HG02870 (cell line): Measurements from ENCODE around the gene C1orf56.

Source experiments
- ATAC-seq: cut with Tn5 transposase; IDR thresholded peaks from one replicate; pipeline ENCODE4 v1.9.1; 2021; ENCODE audit warnings: mild to moderate bottlenecking, moderate library complexity; ENCODE audit not compliant: unreplicated experiment

Gene C1orf56

GRCh38 chr1:151047591-151047924, at the start of gene C1orf56:
Gene C1orf56, plus strand, starts transcription at chr1:151047751. Its CDS starts 97 bp downstream, at chr1:151047848.
- ATAC-seq: no peak

GRCh38 chr1:150997949-150998348, 49.6 kb upstream of the C1orf56 start:
- ATAC-seq: no peak

GRCh38 chr1:150999051-150999674, 48.4 kb upstream of the C1orf56 start:
- no peak for ATAC-seq

- ATAC-seq: no peak
These were observed 47.6 kb upstream of the C1orf56 start for GRCh38 chr1:150999926-151000325.

- no peak for ATAC-seq
These were observed 47.1 kb upstream of the C1orf56 start for GRCh38 chr1:151000408-151000807.

- ATAC-seq: no peak
These were observed 45.9 kb upstream of the C1orf56 start for GRCh38 chr1:151001602-151002001.

GRCh38 chr1:151002051-151002450, 45.5 kb upstream of the C1orf56 start:
- no peak for ATAC-seq

GRCh38 chr1:151002611-151003010, 44.9 kb upstream of the C1orf56 start:
- no peak for ATAC-seq

GRCh38 chr1:151003180-151003579, 44.4 kb upstream of the C1orf56 start:
- no peak for ATAC-seq

- ATAC-seq: no peak
These were observed 41.7 kb upstream of the C1orf56 start for GRCh38 chr1:151005729-151006319.

- no peak for ATAC-seq
These were observed 41.1 kb upstream of the C1orf56 start, which contains the start of gene MINDY1 for GRCh38 chr1:151006327-151007052. Gene MINDY1, minus strand, starts transcription at chr1:151006902. Its CDS starts 4,285 bp downstream, at chr1:151002617.

GRCh38 chr1:151007853-151008243, 39.7 kb upstream of the C1orf56 start:
- ATAC-seq: no peak

- ATAC-seq: peak; percentile 58
These were observed 39.0 kb upstream of the C1orf56 start, which contains the start of gene PRUNE1 for GRCh38 chr1:151008244-151009205. Gene PRUNE1, plus strand, starts transcription at chr1:151008449. Its CDS starts 184 bp downstream, at chr1:151008633.

- no peak for ATAC-seq
These were observed 38.4 kb upstream of the C1orf56 start for GRCh38 chr1:151009206-151009587.

GRCh38 chr1:151009674-151010345, 37.7 kb upstream of the C1orf56 start:
- no peak for ATAC-seq

- ATAC-seq: no peak
These were observed 37.2 kb upstream of the C1orf56 start for GRCh38 chr1:151010346-151010726.

GRCh38 chr1:151011154-151011850, 36.2 kb upstream of the C1orf56 start:
- ATAC-seq: no peak

GRCh38 chr1:151012684-151013471, 34.7 kb upstream of the C1orf56 start:
- no peak for ATAC-seq

- no peak for ATAC-seq
These were observed 34.0 kb upstream of the C1orf56 start for GRCh38 chr1:151013518-151013917.
